ENCODE measurements around the gene OR12D1.
"Not testable (repeated sequence)": the region's sequence is repeated elsewhere in the genome, so short reads cannot be mapped to it uniquely, and the experiment has no call there.

OR12D1 gene

DNA sequence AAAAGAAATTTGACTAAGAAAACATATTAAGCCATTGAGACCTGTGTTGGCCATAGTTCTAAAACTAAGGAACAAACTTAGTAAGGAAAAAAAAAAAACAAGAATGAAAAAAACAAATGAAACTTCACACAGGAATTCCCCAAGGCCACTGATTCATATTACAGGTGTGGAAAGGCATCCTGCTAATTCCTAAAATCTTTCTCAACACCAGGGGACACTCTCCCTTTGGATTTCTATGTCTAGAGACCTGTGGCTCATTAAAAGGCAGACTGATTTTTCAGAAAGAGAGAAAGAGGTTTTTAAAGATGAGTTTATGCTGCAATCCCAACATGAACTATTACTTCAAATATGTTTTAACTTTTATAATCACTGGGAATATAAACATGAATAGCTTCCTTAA, at the start of gene OR12D1:
OR12D1 (plus strand) TSS at position 341 of the 400 bp plus-strand sequence.
- no peak for DNase-seq
- intact Hi-C loops (cut with DNase I): no loop called here

DNA sequence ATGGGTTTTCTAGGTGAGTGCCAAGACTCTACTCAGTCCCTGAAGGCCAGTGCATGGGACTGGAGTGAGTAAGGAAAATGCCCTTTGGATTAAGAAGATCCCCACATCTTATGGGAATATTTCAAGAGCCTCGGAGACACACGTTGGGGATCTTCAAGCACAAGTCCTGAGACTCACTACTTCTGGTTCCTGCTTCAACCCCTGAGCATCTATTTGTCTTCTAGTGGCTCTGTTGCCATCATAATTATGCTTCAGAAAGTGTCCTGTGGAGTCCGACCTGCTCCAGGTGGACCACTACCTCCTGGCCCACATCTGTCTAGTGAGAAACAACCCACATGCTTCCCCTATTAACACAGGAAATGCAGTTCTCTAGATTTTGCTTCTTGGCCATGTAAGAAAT, 46.0 kb upstream of the OR12D1 start, which contains the start of gene OR5V1:
OR5V1 (minus strand) TSS at position 101 of the 400 bp plus-strand sequence. CDS start 12,670 bp downstream, outside the sequence.
- intact Hi-C loops (cut with DNase I): no loop called here
- no peak for DNase-seq

DNA sequence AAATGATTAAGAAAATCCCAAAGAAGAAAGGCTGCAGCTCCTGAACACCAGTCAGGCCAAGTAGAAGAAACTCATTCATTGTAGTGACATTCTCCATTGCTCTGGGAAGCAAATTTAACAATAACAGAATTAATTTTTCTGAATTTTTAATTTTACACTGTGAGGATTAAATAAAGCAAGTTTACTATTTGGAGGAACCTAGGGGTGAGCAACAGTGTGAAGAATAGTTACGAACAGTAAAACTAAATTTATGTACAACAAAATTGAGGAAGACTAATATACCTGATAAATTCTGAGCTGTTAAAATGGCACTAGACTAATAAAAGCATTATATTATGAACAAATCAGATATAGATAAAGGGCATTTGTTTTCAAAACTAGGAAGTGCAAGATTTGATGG, 39.5 kb upstream of the OR12D1 start, which contains the start of gene OR12D3:
OR12D3 (minus strand) TSS at position 101 of the 400 bp plus-strand sequence; CDS start at position 97, 4 bp downstream.
- no peak for DNase-seq
- intact Hi-C loops (cut with DNase I): no loop called here

DNA sequence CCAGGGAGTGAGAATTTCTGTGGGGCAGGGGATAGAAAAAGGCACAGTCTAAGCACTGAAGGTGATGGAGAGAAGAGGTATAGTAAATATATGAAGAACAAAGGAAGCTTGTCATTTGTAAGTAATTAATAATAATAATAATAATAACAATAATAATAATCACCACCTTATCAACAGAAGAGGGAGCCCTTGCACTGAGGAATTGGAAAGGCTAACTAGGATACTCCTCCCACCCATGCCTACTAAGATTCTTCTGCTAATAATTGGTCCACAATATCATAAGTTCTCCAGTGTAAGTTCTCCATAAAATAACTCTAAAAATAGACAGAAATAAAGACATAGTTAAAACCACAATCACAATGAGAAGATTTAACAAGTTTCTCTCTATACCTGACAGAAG, 38.7 kb upstream of the OR12D1 start:
- DNase-seq: no peak
- intact Hi-C loops (cut with DNase I): no loop called here

DNA sequence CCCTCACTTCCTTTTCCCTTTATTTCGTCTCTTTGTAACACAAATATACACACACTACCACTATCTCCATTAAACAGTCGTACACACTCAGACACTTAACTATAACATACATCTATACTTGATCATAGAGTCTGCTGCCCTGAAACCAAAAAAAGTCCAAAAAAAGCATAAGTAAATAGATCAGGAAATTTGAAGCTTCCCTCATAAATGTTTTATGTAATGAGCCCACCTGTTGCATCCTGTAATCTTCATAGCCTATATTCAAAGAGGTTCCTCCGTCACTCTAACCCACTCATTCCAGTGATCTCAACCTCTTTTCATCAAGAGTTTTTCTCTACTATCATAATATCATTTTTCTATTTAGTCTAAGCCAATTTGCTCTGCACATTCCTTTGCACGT, 26.2 kb upstream of the OR12D1 start:
- DNase-seq: no peak
- intact Hi-C loops (cut with DNase I): no loop called here

DNA sequence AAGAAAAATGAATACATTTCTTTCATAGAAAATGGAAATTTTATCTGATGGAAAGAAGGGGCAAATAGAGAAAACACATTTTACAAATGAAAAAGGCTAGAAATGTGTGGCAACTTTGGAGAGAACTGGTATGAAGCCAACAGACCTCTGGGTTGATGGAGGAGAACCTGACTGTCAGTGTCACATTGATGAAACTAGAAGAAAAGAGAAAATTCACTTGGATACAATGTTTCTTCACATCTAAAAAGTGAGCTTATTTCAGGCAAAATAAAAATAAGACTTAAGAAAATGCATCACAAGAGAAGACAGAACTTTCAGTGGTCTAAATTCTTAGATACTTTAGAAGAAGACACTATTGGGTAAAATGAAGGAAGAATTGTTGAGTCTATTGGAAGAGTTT, 19.4 kb upstream of the OR12D1 start, which contains the start of gene OR12D2:
OR12D2 (plus strand) TSS at position 301 of the 400 bp plus-strand sequence. CDS start 1,069 bp downstream, outside the sequence.
- intact Hi-C loops (cut with DNase I): no loop called here
- DNase-seq: no peak

DNA sequence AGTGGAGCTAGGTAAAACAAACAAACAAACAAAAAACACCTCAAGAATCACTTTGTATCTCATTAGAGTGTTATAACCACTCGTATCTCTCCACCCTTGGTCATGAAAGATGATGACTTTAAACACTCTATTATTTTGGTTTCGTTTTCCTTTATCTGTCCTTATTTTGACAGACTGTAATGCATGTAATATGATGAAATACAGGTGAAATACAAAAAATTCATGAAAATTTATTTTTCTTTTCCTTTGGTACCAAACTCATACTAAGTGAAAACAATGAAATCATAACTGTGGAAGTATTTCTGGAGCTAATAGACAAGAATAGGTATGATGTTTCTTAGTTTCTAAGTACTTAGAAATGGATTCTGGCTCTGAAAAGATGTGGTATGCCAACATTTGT, 15.2 kb upstream of the OR12D1 start:
- DNase-seq: no peak
- intact Hi-C loops (cut with DNase I): no loop called here

DNA sequence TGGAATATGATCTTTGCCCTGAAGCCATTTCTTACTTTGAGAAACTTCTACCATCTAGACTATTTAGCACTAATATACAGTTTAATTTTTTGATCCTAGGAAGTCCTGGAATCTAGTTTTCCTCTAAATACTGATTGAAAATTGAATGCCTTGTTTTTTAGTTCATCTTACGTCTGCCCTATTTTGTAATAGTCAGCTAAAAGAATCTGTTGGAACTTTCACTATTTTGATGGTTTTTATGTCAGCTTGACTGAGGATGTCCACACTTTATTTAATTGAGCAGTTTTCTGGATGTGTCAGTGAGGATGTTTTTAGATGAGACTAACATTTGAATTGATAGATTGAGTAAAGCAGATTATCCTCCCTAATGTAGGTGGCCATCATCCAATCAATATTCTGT, 10.9 kb upstream of the OR12D1 start:
- intact Hi-C loops (cut with DNase I): no loop called here
- no peak for DNase-seq

DNA sequence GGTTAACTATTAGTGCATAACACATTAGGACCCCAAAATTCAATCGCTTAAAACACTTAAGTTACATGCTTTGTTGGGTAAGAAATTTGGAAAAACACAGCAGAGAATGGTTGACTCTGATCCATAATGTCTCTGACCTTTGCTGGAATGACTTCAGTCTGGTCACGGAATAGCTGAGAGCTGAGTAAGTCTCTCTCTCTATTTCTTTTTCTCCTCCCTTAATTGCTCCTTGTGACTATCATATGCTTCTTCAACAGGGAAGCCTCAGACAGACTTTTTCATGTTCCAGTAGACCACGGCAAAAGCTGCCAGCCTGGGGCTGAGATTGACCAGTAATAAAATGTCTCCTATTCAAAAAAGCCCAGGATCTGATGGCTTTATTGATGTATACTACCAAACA, 4.8 kb downstream of the OR12D1 start:
- intact Hi-C loops (cut with DNase I): no loop called here
- DNase-seq: no peak

DNA sequence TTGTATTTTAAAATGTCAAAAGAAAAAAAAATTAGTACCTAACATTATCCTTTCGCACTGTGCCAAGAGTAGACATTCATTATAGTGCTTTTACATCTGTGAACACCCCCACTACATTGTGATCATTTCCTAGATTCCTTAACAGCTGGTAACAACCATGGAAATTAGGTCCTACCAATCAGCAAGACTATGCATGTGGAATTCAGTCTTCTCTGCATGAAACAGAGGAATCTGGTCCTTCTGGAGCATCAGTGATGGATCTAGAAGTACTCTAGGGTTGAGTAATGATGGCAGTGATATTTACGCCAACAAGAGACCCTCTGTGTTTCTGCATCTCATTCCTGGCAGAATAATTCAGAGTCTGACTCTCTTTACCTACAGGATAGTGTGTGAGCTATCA, 9.4 kb downstream of the OR12D1 start:
- intact Hi-C loops (cut with DNase I): no loop called here
- no peak for DNase-seq

DNA sequence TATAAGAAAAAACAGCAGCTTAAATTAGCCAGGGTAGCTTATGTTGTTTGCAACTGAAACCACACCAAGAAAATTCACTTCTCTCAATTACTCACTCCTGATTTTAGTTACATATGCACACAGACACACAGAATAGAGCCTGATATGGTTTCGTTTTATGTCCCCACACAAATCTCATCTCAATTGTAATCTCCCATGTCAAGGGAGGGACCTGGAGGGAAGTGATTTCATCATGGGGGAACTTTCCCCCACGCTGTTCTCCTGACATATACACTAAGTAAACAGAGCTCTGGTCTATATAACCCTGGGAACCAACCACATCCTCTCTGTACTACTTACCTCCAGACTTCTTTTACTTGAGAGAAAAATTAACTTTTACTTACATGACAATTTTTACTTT, 9.8 kb downstream of the OR12D1 start:
- DNase-seq: no peak
- intact Hi-C loops (cut with DNase I): no loop called here

DNA sequence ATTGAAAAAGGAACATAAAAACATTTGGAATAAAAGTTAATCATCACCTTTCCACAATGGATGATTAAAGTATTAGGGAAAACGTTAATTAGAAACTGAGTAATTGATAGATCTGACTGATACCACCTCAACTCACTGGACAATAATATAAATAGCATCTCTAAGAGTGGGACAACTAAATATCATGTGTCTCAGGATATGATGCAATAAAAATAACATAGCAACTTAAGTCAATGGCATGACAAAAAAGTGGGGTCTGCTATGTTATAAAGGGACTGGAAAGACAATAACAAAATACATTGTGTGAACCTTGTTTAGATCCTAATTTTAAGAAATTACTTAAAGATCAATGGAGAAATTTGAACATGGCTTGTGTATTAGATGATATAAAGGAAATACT, 10.3 kb downstream of the OR12D1 start:
- intact Hi-C loops (cut with DNase I): no loop called here
- DNase-seq: no peak

DNA sequence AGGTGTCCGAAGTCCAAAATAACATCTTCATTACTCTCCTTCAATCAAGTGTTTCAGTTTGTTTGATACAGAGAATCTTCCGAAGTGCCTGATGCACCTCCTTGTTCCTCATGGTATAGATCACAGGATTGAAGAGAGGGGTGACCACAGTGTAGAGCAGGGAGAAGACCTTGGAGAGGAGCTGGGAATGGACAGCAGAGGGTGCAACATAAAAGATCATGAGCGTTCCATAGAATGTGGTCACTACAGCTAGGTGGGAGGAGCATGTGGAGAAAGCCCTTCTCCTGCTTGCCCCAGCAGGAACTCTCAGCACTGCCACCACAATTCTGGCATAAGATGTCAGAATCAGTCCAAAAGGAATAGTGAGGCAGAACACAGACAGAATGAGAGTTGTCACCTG, 11.9 kb downstream of the OR12D1 start:
- intact Hi-C loops (cut with DNase I): no loop called here
- no peak for DNase-seq

DNA sequence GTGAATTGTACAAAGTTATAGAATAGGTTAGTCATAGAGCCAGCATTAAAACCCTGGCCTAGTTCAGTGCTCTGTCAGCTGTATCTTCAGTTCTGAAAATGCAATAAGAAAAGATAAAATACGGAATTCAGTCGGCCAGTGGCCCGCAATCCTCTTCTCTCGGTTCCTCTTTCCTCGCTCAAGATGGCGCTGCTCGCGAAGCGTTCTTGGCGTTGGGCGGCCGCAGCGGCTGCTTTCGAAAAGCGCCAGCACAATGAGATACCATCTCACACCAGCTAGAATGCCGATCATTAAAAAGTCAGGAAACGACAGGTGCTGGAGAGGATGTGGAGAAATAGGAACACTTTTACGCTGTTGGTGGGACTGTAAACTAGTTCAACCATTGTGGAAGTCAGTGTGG, 22.0 kb downstream of the OR12D1 start:
- intact Hi-C loops (cut with DNase I); DNase-seq: not testable (repeated sequence)

DNA sequence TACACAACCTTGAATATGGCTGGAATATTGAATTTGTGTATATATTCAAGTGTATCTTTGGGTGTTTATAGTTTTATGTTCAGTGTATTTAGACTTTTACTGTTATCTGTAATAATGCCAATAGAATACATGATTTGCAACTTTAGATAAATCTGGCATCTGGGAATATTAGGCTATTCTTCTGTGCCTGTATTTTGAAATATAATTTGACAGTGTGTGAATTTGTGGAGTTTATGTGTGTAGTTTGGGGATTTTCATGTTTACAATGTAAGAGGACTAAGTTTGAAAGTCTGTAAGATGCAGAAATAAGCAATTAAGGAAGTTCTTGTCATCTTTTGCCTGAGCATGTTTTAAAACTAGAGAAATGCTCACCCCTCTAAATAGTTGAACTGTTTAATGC, 24.3 kb downstream of the OR12D1 start, which contains the start of gene OR10C1:
OR10C1 (plus strand) TSS at position 301 of the 400 bp plus-strand sequence. CDS start 710 bp downstream, outside the sequence.
- no peak for DNase-seq
- intact Hi-C loops (cut with DNase I): no loop called here

DNA sequence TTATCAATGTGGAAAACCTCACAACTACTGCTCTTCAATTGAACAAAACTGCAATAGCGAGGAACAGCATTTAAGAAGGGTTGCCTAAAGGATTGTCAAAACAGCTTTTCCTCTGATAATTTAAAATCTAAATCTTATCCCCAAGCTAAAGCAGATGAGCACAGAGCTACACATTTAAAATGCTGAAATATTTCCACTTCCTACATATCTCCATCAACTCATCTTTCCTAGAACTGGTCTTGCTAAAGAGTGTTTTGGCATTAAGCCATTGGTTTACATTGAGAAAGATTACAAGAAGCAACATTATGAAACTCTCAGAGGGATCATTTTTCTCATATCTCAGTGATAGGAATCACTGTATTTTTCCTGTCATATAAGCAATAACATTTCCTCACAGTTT, 28.0 kb downstream of the OR12D1 start:
- no peak for DNase-seq
- intact Hi-C loops (cut with DNase I): no loop called here

DNA sequence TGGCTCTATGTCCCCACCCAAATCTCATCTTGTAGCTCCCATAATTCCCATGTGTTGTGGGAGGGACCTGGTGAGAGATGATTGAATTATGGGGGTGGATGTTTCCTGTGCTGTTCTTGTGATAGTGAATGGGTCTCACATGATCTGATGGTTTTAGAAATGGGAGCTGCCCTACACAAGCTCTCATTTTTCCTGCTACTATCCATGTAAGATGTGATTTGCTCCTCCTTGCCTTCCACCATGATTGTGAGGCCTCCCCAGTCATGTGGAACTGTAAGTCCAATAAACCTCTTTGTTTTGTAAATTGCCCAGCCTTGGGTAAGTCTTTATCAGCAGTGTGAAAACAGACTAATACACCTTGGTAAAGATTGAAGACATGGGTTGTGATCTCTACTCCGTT, 29.3 kb downstream of the OR12D1 start:
- intact Hi-C loops (cut with DNase I): not testable (repeated sequence)

DNA sequence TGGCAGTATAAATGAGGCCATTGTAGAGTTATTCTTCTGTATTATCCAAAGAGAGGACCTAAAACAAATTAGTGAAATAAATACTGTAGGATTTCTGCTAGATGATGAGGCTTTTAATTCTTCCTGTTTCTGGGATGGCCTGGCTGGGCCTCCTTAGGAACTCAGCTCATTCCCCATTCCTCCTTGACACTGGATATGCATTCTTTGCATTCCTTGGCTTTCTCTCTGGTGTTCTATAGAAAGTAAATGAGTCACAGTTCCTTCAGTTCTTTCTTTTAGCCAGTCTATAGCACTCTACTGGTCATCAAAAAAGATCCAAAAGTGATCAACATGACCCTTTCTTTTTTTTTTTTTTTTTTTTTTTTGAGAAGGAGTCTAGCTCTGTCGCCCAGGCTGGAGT, 32.9 kb downstream of the OR12D1 start:
- intact Hi-C loops (cut with DNase I): no loop called here
- no peak for DNase-seq

More for the DNA sequence above, 29.3 kb downstream of the OR12D1 start:
- not testable (repeated sequence) for DNase-seq

DNA sequence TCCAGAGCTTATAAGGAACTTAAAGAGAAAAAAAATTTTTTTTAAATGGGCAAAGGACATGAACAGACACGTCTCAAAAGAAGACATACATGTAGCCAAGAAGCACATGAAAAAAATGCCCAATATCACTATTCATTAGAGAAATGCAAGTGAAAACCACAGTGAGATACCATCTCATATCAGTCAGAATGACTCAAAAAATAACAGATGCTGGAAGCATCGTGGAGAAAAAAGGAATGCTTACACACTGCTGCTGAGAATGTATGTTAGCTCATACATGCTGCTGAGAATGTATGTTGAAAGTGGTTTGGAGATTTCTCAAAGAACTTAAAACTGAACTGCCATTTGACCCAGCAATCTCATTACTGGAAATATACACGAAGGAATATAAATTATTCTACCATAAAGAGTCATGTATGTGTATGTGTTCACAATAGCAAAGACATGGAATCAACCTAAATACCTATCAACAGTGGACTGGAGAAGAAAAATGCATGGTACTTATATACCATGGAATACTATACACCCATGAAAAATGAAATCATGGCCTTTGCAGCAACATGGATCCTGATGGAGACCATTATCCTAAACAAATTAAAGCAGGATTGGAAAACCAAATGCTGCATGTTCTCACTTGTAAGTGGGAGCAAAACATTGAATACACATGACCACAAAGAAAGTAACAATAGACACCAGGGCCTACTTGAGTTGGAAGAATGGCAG, 36.9 kb downstream of the OR12D1 start:
- intact Hi-C loops (cut with DNase I): no loop called here
- no peak for DNase-seq

DNA sequence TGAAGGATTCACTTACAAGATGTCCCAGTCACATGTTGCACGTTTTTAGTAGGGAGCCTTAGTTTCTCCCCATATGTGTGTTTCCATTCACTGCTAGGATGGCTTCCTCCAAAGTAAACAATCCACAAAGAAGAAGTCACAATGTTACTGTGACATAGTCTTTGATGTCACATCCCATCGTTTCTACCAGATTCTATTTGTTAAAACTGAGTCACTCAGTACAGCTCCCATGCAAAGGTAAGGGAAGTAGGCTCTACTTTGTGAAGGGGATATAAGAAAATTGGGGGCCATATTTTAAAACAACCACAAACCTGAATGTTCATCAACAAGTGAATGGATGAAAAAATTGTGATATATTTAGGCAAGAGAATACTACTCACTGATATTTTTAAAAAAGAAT, 42.2 kb downstream of the OR12D1 start, which contains the start of the genes OR11A1 and OR2H1:
OR11A1 (minus strand) TSS at position 101 of the 400 bp plus-strand sequence. CDS start 29,430 bp downstream, outside the sequence.
OR2H1 (plus strand) TSS at position 185 of the 400 bp plus-strand sequence. CDS start 4,615 bp downstream, outside the sequence.
- DNase-seq: no peak
- intact Hi-C loops (cut with DNase I): no loop called here
